ENCODE data around the gene ANGPTL2. TPM values are rescaled to one million over a fixed set of nuclear protein-coding genes. Genes with fewer than 3 reads are reported as not detected.
A peak's percentile ranks its signal among the peaks of the same experiment; 100 is the strongest.

The ANGPTL2 gene
- total RNA-seq, 1 experiment from 2014 or later = 5.1 TPM

GRCh38 chr9:127167560-127168326 lies 45.3 kb upstream of the ANGPTL2 start:
- Histone ChIP-seq H3K4me1 (ENCODE audit: insufficient read depth, low read length) (no peaks in the 10 kb centered on the region; the same call in 1 of the 2 replicates), H2BK20ac (ENCODE audit: low read depth, low read length, poor library complexity, severe bottlenecking) (no peak overlapping the region), H3K23ac (ENCODE audit: insufficient read length, low read depth, low read length) (no peak overlapping the region), H3K9me3 (ENCODE audit: control insufficient read depth, low read depth, low read length) (no peaks in the 10 kb centered on the region), H4K8ac (replicated peaks; ENCODE audit: insufficient read length, low read depth, low read length) (no peak overlapping the region), H3K79me1 (ENCODE audit: insufficient read depth, low read depth, low read length, poor library complexity, severe bottlenecking) (no peaks in the 10 kb centered on the region), H3T11ph (ENCODE audit: low read length) (no peak overlapping the region), H2BK5ac (ENCODE audit: insufficient read length, low read length) (no peak overlapping the region), H2BK120ac (ENCODE audit: low read depth, low read length, poor library complexity, severe bottlenecking) (no peak overlapping the region), H2AFZ (ENCODE audit: low read length) (no peak overlapping the region), H3K9ac (ENCODE audit: extremely low read depth, insufficient read length, low read length) (no peak overlapping the region), H3K56ac (ENCODE audit: insufficient read length, low read depth, low read length) (no peak overlapping the region), H2BK15ac (ENCODE audit: low read depth, low read length) (no peak overlapping the region), H2BK12ac (ENCODE audit: insufficient read length, low read depth, low read length) (no peak overlapping the region), H4K20me1 (ENCODE audit: control insufficient read depth, insufficient read depth, insufficient read length) (no peaks in the 10 kb centered on the region), H3K4me2 (ENCODE audit: insufficient read depth, insufficient read length, low read length) (no peak overlapping the region), H3K4ac (ENCODE audit: low read depth, low read length) (no peak overlapping the region), H3K18ac (ENCODE audit: insufficient read length, low read depth, low read length) (no peak overlapping the region), H2AK5ac (ENCODE audit: insufficient read length, low read length) (no peak overlapping the region), H3K27ac (ENCODE audit: insufficient read length, low read depth, low read length) (no peak overlapping the region), H3K23me2 (ENCODE audit: insufficient read length, low read depth, low read length, poor library complexity, severe bottlenecking) (no peaks in the 10 kb centered on the region), H3K14ac (ENCODE audit: insufficient read depth, low read length) (no peak overlapping the region), H4K5ac (ENCODE audit: insufficient read length, low read depth, low read length) (no peak overlapping the region), H3K27me3 (ENCODE audit: insufficient read depth, low read length) (no peaks in the 10 kb centered on the region), H3K79me2 (ENCODE audit: insufficient read depth, low read length) (no peaks in the 10 kb centered on the region), H4K91ac (ENCODE audit: insufficient read length, low read depth, low read length) (no peak overlapping the region)
- H3K27me3 Mint-ChIP-seq (ENCODE audit: low read depth) = no peaks in the 10 kb centered on the region
- H3K9me3 Mint-ChIP-seq = no peaks in the 10 kb centered on the region
- no CpG with 5 or more reads among the region's 11 CpGs for WGBS (ENCODE audit: extremely low coverage, insufficient read length, low lambda C conversion rate)
- peaks cover 0 to 3% (median 0%) of the 10 kb centered on the region in 3 experiments; a peak in 3 of 7 replicates for H3K36me3 Mint-ChIP-seq (ENCODE audit: insufficient read depth in 1 of 3, low read depth in 3 of 3)
- H3K4me1 Mint-ChIP-seq = peaks cover 12% of the 10 kb centered on the region in 2 experiments
- TF ChIP-seq CTCF (conservative IDR thresholded peaks at IDR 0.05) = no peak
- DNase-seq = no peak
- peak overlapping the region in 1 of 3 experiments; percentile 92; a peak in 1 of 7 replicates for H3K27ac Mint-ChIP-seq
- H3K4me3 Mint-ChIP-seq = no peak overlapping the region
